ENCODE measurements around the gene COL5A1. TPM values are rescaled to one million over a fixed set of nuclear protein-coding genes. Genes with fewer than 3 reads are reported as not detected.

COL5A1 gene
- total and polyA plus RNA-seq, 2 donors (not counting 1 experiment from before 2014, with no cell fraction given) = 72.8 to 109 TPM

- H3K27ac ChIP-seq (ENCODE audit: insufficient read depth, low read length) = no peak overlapping the region
- no peak overlapping the region for H2AFZ ChIP-seq (ENCODE audit: low read length)
- H3K9me3 ChIP-seq (ENCODE audit: control insufficient read depth, insufficient read depth, low read depth, low read length) = no peaks in the 10 kb centered on the region
- no peak overlapping the region for H3K4me2 ChIP-seq (ENCODE audit: extremely low read depth, insufficient read depth, low read length)
- no peaks in the 10 kb centered on the region for H3K4me1 ChIP-seq (ENCODE audit: control insufficient read depth, extremely low read depth, insufficient read depth, low read length)
- TF ChIP-seq EZH2 (IDR thresholded peaks at IDR 0.05; ENCODE audit: low read length, missing control alignments) = no peak
- TF ChIP-seq, protein P1, sequence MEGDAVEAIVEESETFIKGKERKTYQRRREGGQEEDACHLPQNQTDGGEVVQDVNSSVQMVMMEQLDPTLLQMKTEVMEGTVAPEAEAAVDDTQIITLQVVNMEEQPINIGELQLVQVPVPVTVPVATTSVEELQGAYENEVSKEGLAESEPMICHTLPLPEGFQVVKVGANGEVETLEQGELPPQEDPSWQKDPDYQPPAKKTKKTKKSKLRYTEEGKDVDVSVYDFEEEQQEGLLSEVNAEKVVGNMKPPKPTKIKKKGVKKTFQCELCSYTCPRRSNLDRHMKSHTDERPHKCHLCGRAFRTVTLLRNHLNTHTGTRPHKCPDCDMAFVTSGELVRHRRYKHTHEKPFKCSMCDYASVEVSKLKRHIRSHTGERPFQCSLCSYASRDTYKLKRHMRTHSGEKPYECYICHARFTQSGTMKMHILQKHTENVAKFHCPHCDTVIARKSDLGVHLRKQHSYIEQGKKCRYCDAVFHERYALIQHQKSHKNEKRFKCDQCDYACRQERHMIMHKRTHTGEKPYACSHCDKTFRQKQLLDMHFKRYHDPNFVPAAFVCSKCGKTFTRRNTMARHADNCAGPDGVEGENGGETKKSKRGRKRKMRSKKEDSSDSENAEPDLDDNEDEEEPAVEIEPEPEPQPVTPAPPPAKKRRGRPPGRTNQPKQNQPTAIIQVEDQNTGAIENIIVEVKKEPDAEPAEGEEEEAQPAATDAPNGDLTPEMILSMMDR (conservative IDR thresholded peaks at IDR 0.05 in 1 of 2, IDR thresholded peaks at IDR 0.05 in 1 of 2; ENCODE audit: low read depth in 1 of 2, low read length in 2 of 2) = no peak
- peaks cover 31% of the 10 kb centered on the region for H3K79me2 ChIP-seq (ENCODE audit: control insufficient read depth, insufficient read depth, low read length)
- no peaks in the 10 kb centered on the region for H3K27me3 ChIP-seq (ENCODE audit: control insufficient read depth, insufficient read depth, low read length)
- H3K4me3 ChIP-seq (replicated peaks in 1 of 4; ENCODE audit: control extremely low read depth in 1 of 4, insufficient read depth in 1 of 4, low read depth in 3 of 4, low read length in 4 of 4) = no peak overlapping the region
- H3K36me3 ChIP-seq (ENCODE audit: control insufficient read depth, insufficient read depth, low read length) = peaks cover 24% of the 10 kb centered on the region
- no peak overlapping the region for H3K9ac ChIP-seq (ENCODE audit: insufficient read depth, low read length)
- peaks cover 3% of the 10 kb centered on the region for H4K20me1 ChIP-seq (ENCODE audit: control insufficient read depth, extremely low read depth, insufficient read depth, low read length)
- no peak for DNase-seq (ENCODE audit: low read depth in 2 of 2)
These were observed 74.5 kb downstream of the COL5A1 start for GRCh38 chr9:134716067-134716466.

DNA sequence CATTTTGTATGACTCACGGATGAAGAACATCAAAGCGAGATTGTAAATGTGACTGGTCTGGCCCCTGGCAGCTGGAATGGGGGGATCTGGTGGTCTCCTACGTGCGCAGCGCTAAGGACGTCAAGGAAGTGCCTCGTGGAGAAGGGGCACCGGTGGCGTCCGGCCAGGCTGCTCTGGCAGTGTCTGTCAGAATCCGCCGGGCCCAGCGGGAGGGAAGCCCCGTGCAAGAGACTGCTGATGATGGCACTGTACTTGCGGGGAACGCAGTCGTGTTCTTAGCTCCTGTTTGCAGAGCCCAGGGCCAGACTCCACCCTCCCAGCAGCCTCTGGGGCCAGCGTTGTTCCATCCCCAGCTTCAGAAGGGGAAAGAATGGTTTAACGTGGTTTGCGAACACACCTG lies 75.5 kb downstream of the COL5A1 start:
- TF ChIP-seq EZH2 (IDR thresholded peaks at IDR 0.05; ENCODE audit: low read length, missing control alignments) = no peak
- TF ChIP-seq, protein P1 (conservative IDR thresholded peaks at IDR 0.05 in 1 of 2, IDR thresholded peaks at IDR 0.05 in 1 of 2; ENCODE audit: low read depth in 1 of 2, low read length in 2 of 2) = no peak

GRCh38 chr9:134717924-134718645 lies 76.5 kb downstream of the COL5A1 start:
- peaks cover 23% of the 10 kb centered on the region for H3K36me3 ChIP-seq (ENCODE audit: control insufficient read depth, insufficient read depth, low read length)
- TF ChIP-seq EZH2 (IDR thresholded peaks at IDR 0.05; ENCODE audit: low read length, missing control alignments) = no peak
- TF ChIP-seq, protein P1 (conservative IDR thresholded peaks at IDR 0.05 in 1 of 2, IDR thresholded peaks at IDR 0.05 in 1 of 2; ENCODE audit: low read depth in 1 of 2, low read length in 2 of 2) = no peak
- H3K9ac ChIP-seq (ENCODE audit: insufficient read depth, low read length) = no peak overlapping the region
- H3K4me2 ChIP-seq (ENCODE audit: extremely low read depth, insufficient read depth, low read length) = no peak overlapping the region
- no peaks in the 10 kb centered on the region for H3K27me3 ChIP-seq (ENCODE audit: control insufficient read depth, insufficient read depth, low read length)
- peaks cover 25% of the 10 kb centered on the region for H3K79me2 ChIP-seq (ENCODE audit: control insufficient read depth, insufficient read depth, low read length)
- DNase-seq (ENCODE audit: low read depth in 2 of 2) = no peak
- no peaks in the 10 kb centered on the region for H3K9me3 ChIP-seq (ENCODE audit: control insufficient read depth, insufficient read depth, low read depth, low read length)
- H3K4me1 ChIP-seq (ENCODE audit: control insufficient read depth, extremely low read depth, insufficient read depth, low read length) = no peaks in the 10 kb centered on the region
- H4K20me1 ChIP-seq (ENCODE audit: control insufficient read depth, extremely low read depth, insufficient read depth, low read length) = peaks cover 3% of the 10 kb centered on the region
- H3K4me3 ChIP-seq (replicated peaks in 1 of 4; ENCODE audit: control extremely low read depth in 1 of 4, insufficient read depth in 1 of 4, low read depth in 3 of 4, low read length in 4 of 4) = no peak overlapping the region
- no peak overlapping the region for H3K27ac ChIP-seq (ENCODE audit: insufficient read depth, low read length)
- no peak overlapping the region for H2AFZ ChIP-seq (ENCODE audit: low read length)

More for the DNA sequence above, 75.5 kb downstream of the COL5A1 start:
- Histone ChIP-seq H3K36me3 (ENCODE audit: control insufficient read depth, insufficient read depth, low read length) (peaks cover 24% of the 10 kb centered on the region), H3K4me2 (ENCODE audit: extremely low read depth, insufficient read depth, low read length) (no peak overlapping the region), H3K4me3 (replicated peaks in 1 of 4; ENCODE audit: control extremely low read depth in 1 of 4, insufficient read depth in 1 of 4, low read depth in 3 of 4, low read length in 4 of 4) (no peak overlapping the region), H3K9me3 (ENCODE audit: control insufficient read depth, insufficient read depth, low read depth, low read length) (no peaks in the 10 kb centered on the region), H3K27me3 (ENCODE audit: control insufficient read depth, insufficient read depth, low read length) (no peaks in the 10 kb centered on the region), H2AFZ (ENCODE audit: low read length) (no peak overlapping the region), H3K9ac (ENCODE audit: insufficient read depth, low read length) (no peak overlapping the region), H4K20me1 (ENCODE audit: control insufficient read depth, extremely low read depth, insufficient read depth, low read length) (peaks cover 3% of the 10 kb centered on the region), H3K4me1 (ENCODE audit: control insufficient read depth, extremely low read depth, insufficient read depth, low read length) (no peaks in the 10 kb centered on the region), H3K27ac (ENCODE audit: insufficient read depth, low read length) (no peak overlapping the region), H3K79me2 (ENCODE audit: control insufficient read depth, insufficient read depth, low read length) (peaks cover 31% of the 10 kb centered on the region)
- DNase-seq (ENCODE audit: low read depth in 2 of 2) = no peak

All from fibroblast of lung (primary cell).